Epithelial cell of esophagus (primary cell): Measurements from ENCODE around the gene PARD3.
"Not testable (repeated sequence)": the region's sequence is repeated elsewhere in the genome, so short reads cannot be mapped to it uniquely, and the experiment has no call there.

ENCODE experiments used
- DNase-seq: peaks from one replicate; pipeline ENCODE4 v3.0.0; 2010; ENCODE audit warnings: low read depth
- H3K4me3 ChIP-seq: 2 replicates; pipeline ENCODE4 v1.5.1; 2011; ENCODE audit warnings: mild to moderate bottlenecking, low read length, control low read depth
- TF ChIP-seq, protein P1 (sequence below): IDR thresholded peaks from 2 replicates; pipeline ENCODE4 v1.5.1; 2011; ENCODE audit warnings: low read depth, mild to moderate bottlenecking, low read length, control low read depth, inconsistent platforms; ENCODE audit not compliant: insufficient read depth; ENCODE audit errors: missing control alignments

The PARD3 gene

GRCh38 chr10:34360984-34361383 lies 454.1 kb downstream of the PARD3 start:
- no peak overlapping the region for H3K4me3 ChIP-seq
- TF ChIP-seq, protein P1, sequence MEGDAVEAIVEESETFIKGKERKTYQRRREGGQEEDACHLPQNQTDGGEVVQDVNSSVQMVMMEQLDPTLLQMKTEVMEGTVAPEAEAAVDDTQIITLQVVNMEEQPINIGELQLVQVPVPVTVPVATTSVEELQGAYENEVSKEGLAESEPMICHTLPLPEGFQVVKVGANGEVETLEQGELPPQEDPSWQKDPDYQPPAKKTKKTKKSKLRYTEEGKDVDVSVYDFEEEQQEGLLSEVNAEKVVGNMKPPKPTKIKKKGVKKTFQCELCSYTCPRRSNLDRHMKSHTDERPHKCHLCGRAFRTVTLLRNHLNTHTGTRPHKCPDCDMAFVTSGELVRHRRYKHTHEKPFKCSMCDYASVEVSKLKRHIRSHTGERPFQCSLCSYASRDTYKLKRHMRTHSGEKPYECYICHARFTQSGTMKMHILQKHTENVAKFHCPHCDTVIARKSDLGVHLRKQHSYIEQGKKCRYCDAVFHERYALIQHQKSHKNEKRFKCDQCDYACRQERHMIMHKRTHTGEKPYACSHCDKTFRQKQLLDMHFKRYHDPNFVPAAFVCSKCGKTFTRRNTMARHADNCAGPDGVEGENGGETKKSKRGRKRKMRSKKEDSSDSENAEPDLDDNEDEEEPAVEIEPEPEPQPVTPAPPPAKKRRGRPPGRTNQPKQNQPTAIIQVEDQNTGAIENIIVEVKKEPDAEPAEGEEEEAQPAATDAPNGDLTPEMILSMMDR, result no peak
- DNase-seq, result no peak

DNA sequence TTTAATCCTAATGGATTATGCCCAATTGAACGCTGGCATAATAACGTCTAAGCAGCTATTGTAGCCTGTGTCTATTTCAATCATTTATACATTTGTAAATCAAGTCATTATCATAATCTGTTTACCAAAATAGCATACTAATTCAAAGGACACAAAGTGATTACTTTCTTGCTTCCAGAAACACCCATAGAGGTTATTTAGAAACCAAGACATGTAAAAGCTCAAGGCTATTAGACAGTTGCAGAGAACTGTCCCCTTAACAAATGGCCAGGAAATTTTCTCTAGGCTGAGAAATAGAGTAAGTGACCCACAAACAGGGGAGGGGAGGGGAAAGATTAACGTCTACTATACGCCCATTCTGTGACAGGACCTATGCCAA lies 455.7 kb downstream of the PARD3 start:
- TF ChIP-seq, protein P1, result no peak
- H3K4me3 ChIP-seq, result no peak overlapping the region
- no peak for DNase-seq

- TF ChIP-seq, protein P1, result no peak
- no peak overlapping the region for H3K4me3 ChIP-seq
- no peak for DNase-seq
Measured at GRCh38 chr10:34358729-34359434, 456.2 kb downstream of the PARD3 start.

DNA sequence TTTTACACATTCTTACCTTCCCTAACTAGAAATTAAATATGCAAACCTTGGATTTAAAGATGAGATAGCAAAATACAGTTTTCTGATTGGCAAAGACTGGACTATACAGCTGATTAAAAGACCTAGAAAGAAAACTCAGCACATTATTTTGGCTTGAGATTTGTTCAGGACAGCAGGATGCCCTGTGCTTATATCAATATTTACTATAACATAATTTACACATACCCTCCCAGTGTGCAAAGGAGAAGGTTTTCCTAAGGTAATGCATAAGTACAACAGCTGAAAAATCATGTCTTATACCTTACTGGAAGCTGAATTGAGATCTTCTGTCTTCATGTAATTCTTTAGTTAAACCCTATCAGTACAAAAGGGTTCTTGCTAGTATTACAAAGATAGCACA lies 458.6 kb downstream of the PARD3 start:
- DNase-seq, result no peak
- TF ChIP-seq, protein P1, result no peak
- no peak overlapping the region for H3K4me3 ChIP-seq

DNA sequence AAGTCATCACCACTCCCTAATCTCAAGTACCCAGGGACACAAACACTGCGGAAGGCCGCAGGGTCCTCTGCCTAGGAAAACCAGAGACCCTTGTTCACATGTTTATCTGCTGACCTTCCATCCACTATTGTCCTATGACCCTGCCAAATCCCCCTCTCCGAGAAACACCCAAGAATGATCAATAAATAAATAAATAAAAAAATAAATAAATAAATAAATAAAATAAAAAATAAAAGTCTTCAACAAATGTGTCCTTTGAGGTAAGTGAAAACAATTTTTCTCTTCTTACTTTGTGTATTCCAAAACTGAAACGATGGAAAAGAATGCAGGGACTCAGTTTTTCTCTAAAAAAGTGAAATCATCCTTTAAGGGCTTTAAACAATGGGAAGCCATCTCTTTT lies 461.6 kb downstream of the PARD3 start:
- H3K4me3 ChIP-seq, DNase-seq: not testable (repeated sequence)

GRCh38 chr10:34352599-34353204 lies 462.4 kb downstream of the PARD3 start:
- not testable (repeated sequence) for H3K4me3 ChIP-seq, DNase-seq

GRCh38 chr10:34351161-34351560 lies 463.9 kb downstream of the PARD3 start:
- TF ChIP-seq, protein P1, result no peak
- no peak overlapping the region for H3K4me3 ChIP-seq
- DNase-seq, result no peak

DNA sequence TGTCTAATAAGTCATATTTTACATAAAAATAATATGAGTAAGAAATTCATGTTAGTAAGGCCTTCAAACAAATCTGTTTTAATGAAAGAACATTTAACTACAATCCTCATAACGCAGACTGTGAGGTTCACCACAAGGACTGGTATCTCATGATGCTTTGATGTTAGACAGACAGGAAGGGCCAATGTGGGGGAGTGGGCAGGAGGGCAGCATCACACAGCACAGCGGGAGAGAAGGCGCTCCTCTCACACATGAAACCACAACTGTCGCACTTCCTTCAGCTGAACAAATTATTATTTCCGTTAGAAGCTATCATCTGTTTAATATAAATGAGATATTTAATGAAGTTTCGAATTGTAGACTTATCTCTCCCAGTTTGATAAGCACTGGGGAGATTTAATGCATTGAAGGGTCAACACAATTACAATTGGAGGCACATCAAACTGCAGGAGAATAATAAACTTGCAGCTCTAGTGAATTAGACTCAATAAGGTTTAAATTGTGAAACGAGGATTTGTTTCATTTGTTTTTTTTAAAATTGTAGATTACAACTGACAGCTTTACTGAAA lies 466.1 kb downstream of the PARD3 start:
- TF ChIP-seq, protein P1, result no peak
- no peak for DNase-seq
- no peak overlapping the region for H3K4me3 ChIP-seq
